NK-92 (cell line): ENCODE results near the gene ZNF200.
"Not testable (repeated sequence)": the region's sequence is repeated elsewhere in the genome, so short reads cannot be mapped to it uniquely, and the experiment has no call there.

Source experiments
- DNase-seq: peaks from one replicate; lab custom pipeline; 2025; ENCODE audit not compliant: unreplicated experiment; lab: John Stamatoyannopoulos, UW

The ZNF200 gene

DNA sequence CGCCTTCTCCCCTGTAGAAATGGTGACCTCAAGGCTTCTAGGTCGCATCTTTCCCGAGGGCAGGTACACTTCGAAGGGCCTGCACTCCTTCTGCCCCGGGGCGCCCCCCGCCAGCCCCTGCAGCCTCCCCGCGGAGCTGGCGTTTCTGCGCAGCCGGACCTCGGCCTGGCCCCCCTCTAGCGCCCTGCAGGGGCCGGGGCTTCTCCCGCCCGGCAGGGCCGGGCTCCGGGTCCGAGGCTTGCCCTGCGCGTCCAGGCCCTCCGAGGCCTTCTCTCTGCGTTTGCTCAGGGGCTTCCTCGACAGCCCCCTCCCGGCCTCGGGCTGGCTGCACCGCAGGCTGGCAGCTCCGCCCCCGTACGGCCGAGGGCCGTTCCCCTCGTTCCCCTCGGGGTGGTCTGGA, 19.4 kb upstream of the ZNF200 start:
- DNase-seq: no peak

DNA sequence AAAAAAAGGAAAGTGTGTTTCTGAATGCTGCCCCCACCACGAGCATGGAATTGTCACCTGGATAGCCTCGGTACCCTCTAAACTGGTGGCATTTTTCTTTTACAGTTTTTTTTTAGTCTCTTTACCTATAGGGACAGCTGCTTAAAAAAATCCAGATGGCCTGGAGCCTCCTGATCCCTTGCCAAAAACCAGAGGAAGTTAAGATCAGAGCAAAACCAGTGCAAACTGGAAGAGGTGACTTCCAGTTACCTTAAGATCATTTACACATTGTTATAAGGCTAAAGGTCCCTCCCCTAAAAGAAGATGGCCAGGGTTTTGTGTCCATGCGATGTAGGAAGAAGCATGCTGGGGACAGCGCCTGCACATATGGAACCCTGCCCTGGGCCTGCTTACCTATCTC, 18.0 kb upstream of the ZNF200 start:
- DNase-seq: no peak

DNA sequence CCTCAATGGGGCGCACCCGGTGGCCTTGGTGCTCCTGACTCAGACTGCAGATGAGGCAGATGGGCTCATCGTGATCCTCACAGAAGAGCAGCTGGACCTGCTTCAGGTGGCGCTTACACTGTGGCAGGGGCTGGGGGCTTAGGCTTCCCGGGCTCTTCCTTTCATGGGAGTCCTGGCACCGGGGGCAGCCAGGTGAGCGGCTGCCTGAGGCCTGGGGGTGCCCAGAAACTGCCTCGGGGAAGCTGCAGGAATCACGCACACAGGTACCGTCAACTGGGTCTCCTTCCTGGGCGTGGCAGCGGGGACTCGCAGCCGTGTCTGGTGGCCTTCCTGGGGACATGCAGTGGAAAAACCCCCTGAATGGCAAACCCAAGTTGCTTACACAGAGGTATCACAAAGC, 14.5 kb upstream of the ZNF200 start:
- DNase-seq: no peak

DNA sequence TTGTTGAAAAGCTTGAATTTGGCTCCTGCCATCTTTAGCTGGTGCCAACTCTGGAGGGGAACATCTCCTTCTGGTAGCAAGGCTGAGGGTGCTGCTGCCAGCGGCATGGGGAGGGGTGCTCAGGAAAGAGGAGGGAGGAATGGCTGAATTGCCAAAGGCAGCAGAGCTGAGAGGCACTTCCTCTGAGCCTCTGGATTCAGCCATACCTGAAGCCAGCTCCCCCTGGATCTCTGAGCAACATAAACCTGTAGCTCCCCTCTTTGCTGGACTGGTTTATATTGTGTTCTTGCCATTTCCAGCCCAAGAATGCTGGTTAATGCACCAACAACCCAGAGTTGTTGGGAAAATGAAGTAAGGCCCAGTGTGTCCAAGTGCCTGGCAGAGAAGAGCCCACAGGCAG, 14.1 kb upstream of the ZNF200 start:
- DNase-seq: no peak

DNA sequence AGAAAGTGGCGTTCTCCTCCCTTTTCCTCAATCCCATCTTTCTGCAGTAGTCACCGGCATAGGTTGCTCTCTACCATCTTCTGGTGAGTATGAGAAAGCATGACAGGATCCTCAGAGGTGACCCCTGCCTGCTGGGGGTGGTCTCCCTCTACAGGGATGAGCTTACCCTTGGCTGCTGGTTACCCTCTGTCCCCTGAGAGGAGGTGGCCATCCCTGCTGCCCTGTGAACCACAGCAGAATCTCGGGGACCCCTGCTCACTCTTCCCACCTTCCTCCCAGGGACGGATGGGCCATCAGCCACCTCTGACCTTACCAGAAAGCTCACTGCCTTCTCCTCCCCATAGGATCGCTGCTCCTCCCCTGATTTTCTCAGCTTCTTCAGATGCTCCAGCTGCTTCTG, 13.6 kb upstream of the ZNF200 start:
- no peak for DNase-seq

DNA sequence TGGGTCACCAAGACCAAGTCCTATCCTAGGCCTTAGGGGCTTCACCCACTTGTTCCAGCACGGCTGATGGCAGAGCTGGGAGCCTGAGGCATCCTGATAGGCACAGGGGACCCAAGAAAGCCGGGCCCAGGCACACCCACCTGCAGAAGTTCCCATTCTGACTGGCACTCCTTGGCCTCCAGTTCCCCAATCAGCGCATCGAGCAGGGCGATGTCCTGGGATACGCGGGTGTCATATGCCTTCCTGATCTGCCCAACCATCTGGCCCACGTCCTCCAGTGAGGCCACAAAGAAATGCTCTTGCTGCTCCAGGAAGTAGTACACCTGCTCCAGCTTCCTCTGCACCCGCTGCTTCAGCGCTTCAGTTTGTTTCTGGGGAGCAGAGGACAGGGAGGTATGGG, 11.9 kb upstream of the ZNF200 start:
- DNase-seq: no peak

DNA sequence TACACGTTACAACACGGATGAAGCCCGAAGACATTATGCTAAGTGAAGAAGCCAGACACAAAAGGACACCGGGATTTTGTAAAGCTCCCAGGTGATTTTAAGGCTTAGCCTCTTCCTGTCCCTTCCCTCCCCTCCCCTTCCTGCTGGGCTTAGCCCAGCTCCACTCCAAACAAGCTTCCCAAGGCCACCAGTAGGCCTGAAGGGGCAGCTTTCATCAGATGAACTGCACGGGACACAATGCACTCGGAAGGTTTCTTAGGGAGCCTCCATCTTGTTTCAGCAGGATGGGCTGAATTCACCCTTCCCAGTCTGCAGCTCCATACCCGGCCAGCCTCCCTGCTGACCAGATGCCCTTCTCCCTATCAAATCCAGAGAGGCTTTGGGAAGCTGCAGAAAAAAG, 11.0 kb upstream of the ZNF200 start:
- DNase-seq: no peak

DNA sequence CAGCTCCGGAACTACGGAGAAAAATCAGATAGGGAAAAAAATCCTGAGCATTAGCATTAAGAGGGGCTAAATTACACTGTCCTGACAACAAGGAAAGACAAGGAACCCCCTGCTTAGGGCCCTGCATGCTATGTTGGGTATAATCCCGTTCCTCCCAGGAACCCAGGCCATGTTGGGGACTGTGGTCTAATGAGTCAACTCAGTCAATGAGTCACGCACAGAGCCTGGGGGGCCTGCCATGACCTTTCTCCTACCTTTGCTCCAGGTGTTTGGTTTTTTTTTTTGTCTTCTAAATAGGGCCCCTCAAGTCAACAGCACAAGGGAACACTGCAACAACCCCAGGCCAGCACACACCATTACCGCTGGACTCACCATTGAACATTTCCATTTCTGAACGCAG, 8.9 kb upstream of the ZNF200 start:
- no peak for DNase-seq

DNA sequence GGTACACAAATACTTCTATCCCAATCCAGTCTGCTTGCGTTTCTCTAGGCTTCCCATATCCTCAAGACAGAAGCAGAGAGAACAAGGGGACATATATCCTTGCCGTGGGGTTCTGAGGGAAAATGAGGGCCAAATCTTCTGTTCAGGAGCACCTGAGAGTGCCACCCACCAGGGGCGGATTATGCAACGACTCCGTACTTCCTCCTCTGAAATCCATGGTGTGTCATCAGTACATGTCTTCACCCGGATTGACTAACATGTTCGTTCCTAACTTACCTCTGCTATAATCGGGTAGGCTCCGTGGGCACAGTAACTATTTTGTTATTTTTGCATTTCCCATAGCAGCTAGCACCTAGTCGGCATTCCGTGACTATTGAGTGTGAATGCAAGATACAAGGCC, 7.8 kb upstream of the ZNF200 start:
- DNase-seq: no peak

DNA sequence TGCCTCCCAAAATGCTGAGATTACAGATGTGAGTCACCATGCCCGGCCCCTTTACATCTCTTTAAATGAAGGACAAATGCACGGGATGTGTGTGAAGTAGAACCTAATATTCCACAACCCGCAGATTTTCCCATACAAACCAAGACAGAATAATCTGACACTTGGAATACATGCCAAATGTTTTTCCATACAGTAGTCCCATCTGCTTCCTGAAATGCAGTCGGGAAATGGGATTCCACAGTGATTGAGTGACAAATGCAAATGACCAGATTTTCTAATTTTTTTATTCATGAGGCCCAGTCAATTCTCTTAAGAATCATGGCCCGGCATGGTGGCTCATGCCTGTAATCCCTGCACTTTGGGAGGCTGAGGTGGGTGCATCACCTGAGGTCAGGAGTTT, 6.8 kb upstream of the ZNF200 start:
- DNase-seq: no peak

DNA sequence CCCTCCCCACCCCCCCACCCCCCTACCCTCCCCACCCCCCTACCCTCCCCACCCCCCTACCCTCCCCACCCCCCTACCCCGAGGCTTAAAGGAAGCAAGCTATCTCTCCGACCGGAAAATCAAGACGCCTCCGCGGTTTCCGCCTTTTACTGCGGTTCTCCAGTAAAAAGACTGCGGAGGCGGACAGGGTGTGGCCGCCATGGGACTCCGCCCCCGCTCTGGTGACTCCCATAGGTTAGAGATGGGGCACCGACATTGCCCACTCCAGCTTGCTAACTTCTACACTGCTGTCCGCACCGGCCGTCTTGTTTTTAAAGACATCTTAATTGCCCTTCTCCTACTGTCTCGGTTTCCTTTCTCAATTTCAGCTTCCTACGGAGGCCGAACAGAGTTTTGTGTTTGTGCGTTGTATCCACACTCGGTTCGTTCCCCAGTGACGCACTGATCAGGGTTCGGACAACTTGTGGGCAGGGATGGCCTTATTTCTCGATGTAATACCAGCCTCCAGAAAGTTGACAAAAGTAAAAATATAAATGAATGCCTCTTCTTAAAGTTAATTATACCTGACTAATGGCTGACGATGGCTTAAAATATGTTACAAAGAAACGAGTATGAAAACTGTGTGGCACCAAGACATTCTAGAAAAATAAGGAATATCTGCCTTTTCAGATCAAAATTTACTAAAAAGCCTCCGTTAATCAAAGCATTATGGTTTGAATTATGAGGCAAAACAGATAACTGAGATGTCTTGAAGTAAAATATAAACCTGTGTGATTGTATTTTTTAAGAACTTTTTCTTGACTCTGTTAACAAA, 1.1 kb upstream of the ZNF200 start:
- DNase-seq: no peak

DNA sequence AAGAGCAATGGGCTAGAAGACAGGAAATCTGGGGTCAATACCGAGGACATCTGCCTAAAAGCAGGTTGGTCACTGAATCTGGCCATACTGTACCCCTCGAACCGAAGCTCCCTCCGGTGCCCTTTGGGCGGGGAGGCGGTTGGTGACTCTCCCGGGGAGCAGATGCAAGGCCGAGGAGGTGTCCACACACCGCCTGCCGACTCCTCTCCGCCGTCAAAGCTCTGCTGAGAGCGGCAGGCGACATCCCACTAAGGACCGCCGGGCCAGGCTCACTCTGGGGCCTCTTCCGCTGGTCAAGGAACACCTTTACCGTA, 458 bp downstream of the ZNF200 start:
- DNase-seq: no peak

DNA sequence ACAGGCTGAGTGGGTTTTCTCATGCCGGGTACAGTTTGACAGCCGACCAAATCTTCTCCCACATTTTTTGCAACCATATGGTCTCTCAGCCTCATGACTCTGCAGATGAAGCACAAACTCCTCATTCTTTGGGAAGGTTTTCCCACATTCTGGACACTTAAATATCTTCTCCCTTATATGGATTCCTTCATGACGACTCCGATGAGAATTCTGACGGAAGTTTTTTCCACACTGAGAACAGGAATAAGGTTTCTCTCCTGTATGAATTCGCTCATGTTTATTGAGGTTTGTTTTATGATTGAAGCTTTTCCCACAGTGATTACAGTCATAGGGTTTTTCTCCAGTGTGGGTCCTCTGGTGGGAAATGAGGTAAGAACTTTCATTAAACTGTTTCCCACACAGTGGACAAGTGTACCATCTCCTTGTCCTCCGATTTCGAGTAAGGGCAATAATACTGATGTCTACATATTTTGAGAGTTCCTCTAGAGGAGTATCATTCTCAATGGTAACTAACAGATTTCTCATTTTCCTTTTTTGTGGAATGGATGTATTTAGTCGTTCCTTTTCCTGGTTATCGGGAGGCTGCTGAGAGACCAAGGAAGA, 10.9 kb downstream of the ZNF200 start:
- no peak for DNase-seq

DNA sequence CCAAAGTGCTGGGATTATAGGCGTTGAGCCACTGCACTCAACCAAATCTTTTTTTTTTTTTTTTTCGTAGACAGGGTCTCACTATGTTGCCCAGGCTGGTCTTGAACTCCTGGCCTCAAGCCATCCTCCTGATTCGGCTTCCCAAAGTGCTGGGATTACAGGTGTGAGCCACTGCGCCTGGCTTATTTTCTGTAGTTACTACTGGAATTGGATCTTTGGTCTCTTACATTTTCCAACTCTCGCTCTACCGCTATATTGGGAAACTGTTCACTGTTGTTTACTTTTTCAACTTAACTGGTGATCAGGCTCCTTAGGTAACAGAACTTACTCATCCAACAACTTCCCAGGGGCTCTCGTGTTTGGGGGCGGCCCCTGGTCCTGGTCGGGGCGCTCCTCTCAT, 14.1 kb downstream of the ZNF200 start:
- DNase-seq: no peak

DNA sequence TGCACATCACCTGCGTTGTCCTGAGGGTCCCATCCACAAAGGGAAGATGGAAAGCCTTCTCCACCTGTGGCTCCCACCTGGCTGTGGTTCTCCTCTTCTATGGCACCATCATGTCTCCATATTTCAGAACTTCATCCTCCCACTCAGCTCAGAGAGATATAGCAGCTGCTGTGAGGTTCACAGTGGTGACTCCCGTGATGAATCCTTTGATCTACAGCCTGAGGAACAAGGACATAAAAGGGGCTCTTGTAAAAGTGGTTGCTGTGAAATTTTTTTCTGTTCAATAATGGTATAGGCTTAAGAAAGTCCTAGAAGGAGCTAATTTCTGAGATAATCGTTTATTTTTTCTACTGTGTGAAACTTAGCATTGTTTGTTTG, 18.7 kb downstream of the ZNF200 start:
- no peak for DNase-seq

DNA sequence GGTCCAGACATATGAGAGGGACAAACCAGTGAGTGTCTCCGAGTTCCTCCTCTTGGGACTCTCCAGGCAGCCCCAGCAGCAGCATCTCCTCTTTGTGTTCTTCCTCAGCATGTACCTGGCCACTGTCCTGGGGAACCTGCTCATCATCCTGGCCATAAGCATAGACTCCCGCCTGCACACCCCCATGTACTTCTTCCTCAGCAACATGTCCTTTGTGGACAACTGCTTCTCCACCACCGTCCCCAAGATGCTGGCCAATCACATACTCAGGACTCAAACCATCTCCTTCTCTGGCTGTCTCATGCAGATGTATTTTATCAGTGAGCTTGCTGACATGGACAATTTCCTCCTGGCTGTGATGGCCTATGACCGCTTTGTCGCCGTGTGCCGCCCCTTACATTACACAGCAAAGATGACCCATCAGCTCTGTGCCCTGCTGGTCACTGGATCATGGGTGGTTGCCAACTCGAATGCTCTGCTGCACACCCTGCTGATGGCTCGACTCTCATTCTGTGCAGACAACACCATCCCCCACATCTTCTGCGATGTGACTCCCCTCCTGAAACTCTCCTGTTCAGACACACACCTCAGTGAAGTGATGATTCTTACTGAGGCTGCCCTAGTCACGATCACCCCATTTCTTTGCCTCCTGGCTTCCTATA, 19.2 kb downstream of the ZNF200 start:
- DNase-seq: no peak

DNA sequence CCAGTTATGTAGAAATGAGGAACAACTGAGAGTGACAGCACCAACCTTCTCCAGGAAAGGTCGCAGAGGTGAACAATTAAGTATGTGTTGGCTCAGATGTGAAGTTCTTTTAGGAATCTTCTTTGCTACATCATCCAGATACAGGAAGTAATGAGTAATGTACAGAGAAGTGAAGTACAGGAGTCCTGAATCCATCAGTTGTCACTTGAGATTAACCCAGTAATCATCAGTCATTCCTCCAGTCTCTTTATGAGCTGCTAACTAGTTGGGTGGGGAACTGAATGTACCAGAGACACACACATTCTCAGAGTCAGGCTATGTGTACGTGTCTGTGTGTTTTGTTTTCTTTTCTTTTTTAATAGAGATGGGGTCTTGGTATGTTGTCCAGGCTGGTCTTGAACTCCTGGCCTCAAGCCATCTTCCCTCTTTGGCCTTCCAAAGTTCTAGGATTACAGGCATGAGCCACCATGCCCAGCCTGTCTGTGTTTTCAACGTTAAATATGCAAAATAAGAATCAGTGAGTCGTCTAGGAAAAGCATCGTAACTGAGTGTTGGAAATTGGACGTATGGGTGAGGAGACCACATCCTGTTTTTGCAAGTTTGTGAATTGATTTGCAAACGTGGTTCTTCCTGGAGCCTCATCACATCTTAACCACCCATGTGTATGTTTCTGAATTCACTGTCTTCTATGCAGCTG, 19.9 kb downstream of the ZNF200 start:
- DNase-seq: no peak

DNA sequence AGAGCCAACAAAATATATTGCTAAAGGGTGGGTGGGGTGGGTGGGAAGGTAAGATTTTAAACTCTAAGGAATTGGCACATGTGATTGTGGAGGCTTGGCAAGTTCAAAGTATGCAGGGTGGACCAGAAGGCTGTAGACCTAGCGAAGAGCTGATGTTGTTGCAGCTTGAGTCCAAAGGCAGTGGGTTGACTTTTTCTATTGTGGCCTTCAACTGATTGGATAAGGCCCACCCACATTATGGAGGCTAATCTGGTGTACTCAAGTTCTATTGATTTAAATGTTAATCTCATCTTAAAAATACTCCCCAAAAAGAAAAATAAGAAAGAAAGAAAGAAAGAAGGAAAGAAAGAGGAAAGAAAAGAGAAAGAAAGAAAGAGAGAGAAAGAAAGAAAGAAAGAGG, 22.4 kb downstream of the ZNF200 start:
- no peak for DNase-seq

DNA sequence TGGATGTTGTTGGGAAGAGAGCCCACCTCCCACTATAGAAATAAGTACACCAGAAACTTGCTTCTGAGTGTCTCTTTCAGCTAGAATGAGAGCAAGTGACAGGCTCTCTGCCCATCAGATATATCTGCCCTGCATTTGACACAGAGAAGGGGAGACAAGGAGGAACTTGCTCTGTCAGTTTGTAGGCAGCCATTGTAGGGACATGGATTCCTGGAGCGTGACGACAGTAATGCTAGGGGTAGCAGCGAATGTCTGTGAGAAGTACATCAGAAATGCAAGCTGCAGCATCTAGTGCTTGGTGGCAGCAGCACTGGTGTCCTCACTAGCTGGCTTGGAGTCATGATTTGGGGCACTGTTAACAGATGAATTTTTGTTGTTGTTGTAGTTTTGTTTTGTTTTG, 23.0 kb downstream of the ZNF200 start:
- DNase-seq: no peak

DNA sequence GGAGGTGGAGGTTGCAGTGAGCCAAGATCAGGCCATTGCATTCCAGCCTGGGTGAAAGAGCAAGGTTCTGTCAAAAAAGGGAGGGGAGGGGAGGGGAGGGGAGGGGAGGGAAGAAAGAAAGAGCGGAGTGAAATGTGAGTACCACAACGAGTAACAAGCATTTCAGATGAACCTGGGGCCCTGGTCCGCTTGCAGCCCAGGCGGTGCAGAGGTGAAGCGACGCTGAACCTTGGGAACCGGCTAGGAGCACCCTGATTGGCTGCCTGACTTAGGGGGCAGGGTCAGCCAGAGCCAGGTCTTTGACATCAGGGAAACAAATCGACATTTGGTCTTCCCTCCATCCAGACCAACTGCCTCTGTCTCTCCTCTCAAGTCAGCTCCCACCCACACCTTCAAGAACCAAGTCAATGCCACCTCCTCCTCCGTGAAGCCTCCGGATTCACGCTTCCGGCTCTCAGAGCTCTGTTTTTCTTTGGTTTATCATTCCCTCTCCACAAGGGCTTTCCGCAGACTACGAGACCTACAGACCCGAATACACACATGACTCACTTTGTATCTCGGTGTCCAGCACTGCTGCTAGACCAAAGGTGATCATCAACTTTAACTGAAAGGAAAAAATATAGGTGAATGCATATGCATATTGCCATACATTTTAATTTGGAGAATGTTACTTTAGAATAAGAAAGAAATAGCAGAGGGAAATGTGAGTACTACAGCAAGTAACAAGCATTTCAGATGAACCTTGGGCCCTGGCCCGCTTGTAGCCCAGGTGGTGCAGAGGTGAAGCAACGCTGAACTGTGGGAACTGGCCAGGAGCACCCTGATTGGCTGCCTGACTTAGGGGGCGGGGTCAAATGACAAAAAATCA, 27.6 kb downstream of the ZNF200 start:
- DNase-seq: no peak

DNA sequence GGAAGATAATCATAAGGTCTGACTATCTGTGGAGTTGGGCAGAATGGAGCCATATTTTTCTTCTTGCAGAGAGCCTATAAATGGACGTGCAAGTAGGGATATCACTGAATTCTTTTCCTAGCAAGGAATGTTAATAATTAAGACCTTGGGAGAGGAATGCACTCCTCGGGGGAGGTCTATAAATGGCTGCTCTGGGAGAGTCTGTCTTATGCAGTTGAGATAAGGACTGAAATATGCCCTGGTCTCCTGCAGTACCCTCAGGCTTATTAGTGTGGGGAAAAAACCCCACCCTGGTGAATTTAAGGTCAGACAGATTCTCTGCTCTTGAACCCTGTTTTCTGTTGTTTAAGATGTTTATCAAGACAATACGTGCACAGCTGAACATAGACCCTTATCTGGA, 29.0 kb downstream of the ZNF200 start:
- not testable (repeated sequence) for DNase-seq
